SK-N-SH (cell line): ENCODE results near the gene MCC. TPM values are rescaled to one million over a fixed set of nuclear protein-coding genes. Genes with fewer than 3 reads are reported as not detected.

Experiments
- CTCF ChIA-PET: fragments of 300-600, 350-600 bp; formaldehyde crosslinking; extraction: SDS; loops from one replicate; lab custom pipeline; 2021; lab: Yijun Ruan, JAX
- POLR2A ChIA-PET: fragments of 350-600 bp; sonication (Branson Sonifier 250); formaldehyde crosslinking; extraction: SDS; loops from one replicate; lab custom pipeline; 2020; ENCODE audit warnings: antibody characterized with exemption, inconsistent platforms; lab: Yijun Ruan, JAX
- DNase-seq: peaks from one replicate; pipeline ENCODE4 v3.0.0; 2012
- H2AFZ ChIP-seq: fragments of 200-600 bp; sonication (generic); 2 replicates; pipeline ENCODE4 v1.8.1; 2016; ENCODE audit warnings: antibody characterized with exemption, mild to moderate bottlenecking, low read depth
- H3F3A ChIP-seq: fragments of 200-600 bp; sonication (generic); replicated peaks from 2 replicates; pipeline ENCODE3; 2016; ENCODE audit warnings: antibody characterized with exemption, mild to moderate bottlenecking; ENCODE audit not compliant: insufficient read depth
- H3K27ac ChIP-seq, 2 experiments: fragments of 200-500 bp in 1 of 2; fragments of 200-600 bp in 1 of 2; sonication (Bioruptor generic) in 1 of 2; sonication (generic), shearing (Covaris generic) in 1 of 2; 2 replicates each; pipeline versions ENCODE4 v1.5.1 to v1.6.1; 2014 to 2016; ENCODE audit warnings: low read depth in 2 of 2, inconsistent platforms in 1 of 2, low read length in 1 of 2, mild to moderate bottlenecking in 1 of 2, mixed read lengths in 1 of 2
- H3K27me3 ChIP-seq: fragments of 200-600 bp; sonication (generic), shearing (Covaris generic); 2 replicates; pipeline ENCODE4 v1.6.1; 2016; ENCODE audit warnings: mixed run types; ENCODE audit not compliant: insufficient read depth
- H3K36me3 ChIP-seq, 2 experiments: fragments of 200-500 bp in 1 of 2; fragments of 200-600 bp in 1 of 2; sonication (Bioruptor generic) in 1 of 2; sonication (generic) in 1 of 2; replicated peaks in 1 of 2; 2 replicates each; pipeline versions ENCODE3 to v1.5.1; 2014 to 2016; ENCODE audit warnings: low read length in 1 of 2, mild to moderate bottlenecking in 1 of 2; ENCODE audit not compliant: insufficient read depth in 2 of 2, control insufficient read depth in 1 of 2
- H3K4me1 ChIP-seq, 2 experiments: fragments of 200-500 bp in 1 of 2; fragments of 200-600 bp in 1 of 2; sonication (Bioruptor generic) in 1 of 2; sonication (generic), shearing (Covaris generic) in 1 of 2; 2 replicates each; pipeline versions ENCODE4 v1.5.1 to v1.6.1; 2014 to 2016; ENCODE audit warnings: low read depth in 1 of 2, low read length in 1 of 2, mixed run types in 1 of 2; ENCODE audit not compliant: insufficient read depth in 2 of 2, control insufficient read depth in 1 of 2
- H3K4me2 ChIP-seq: fragments of 200-600 bp; sonication (generic), shearing (Covaris generic); 2 replicates; pipeline ENCODE4 v1.6.1; 2017; ENCODE audit warnings: mixed run types
- H3K4me3 ChIP-seq, 2 experiments: fragments of 200-500 bp in 1 of 2; fragments of 200-600 bp in 1 of 2; sonication (Bioruptor generic) in 1 of 2; sonication (generic), shearing (Covaris generic) in 1 of 2; 2 replicates each; pipeline versions ENCODE4 v1.5.1 to v1.8.1; 2014 to 2016; ENCODE audit warnings: low read depth in 2 of 2, inconsistent platforms in 1 of 2, low read length in 1 of 2, mild to moderate bottlenecking in 1 of 2, mixed read lengths in 1 of 2, moderate library complexity in 1 of 2
- H3K79me2 ChIP-seq: fragments of 200-600 bp; sonication (generic); 2 replicates; pipeline ENCODE4 v1.8.1; 2017; ENCODE audit warnings: mild to moderate bottlenecking; ENCODE audit not compliant: insufficient read depth
- H3K9ac ChIP-seq: fragments of 200-600 bp; sonication (generic); 2 replicates; pipeline ENCODE4 v1.6.1; 2017; ENCODE audit warnings: mixed run types
- H3K9me2 ChIP-seq: fragments of 200-600 bp; sonication (generic); 2 replicates; pipeline ENCODE4 v1.6.1; 2017; ENCODE audit warnings: mixed run types
- H3K9me3 ChIP-seq: fragments of 200-600 bp; sonication (generic); 2 replicates; pipeline ENCODE4 v1.6.1; 2017; ENCODE audit warnings: mixed run types, mild to moderate bottlenecking, moderate library complexity
- H4K20me1 ChIP-seq: fragments of 200-600 bp; sonication (generic); 2 replicates; pipeline ENCODE4 v1.6.1; 2017; ENCODE audit warnings: mild to moderate bottlenecking, mixed run types; ENCODE audit not compliant: insufficient read depth
- ELF1 ChIP-seq: IDR thresholded peaks from 2 replicates; pipeline ENCODE4 v1.4.0; 2012
- EP300 ChIP-seq, 2 experiments: IDR thresholded peaks; 2 replicates each; pipeline versions ENCODE4 v1.4.0 to v1.6.1; 2012; ENCODE audit warnings: borderline replicate concordance in 1 of 2, low read depth in 1 of 2, low read length in 1 of 2
- EZH2phosphoT487 ChIP-seq: fragments of 200-600 bp; sonication (generic); IDR thresholded peaks from 2 replicates; pipeline ENCODE4 v1.6.1; 2017; ENCODE audit warnings: low read depth, mixed run types, mild to moderate bottlenecking, antibody characterized with exemption, moderate library complexity, borderline replicate concordance
- FOSL2 ChIP-seq: IDR thresholded peaks from 2 replicates; pipeline ENCODE4 v1.4.0; 2012; ENCODE audit warnings: low read depth, mild to moderate bottlenecking, moderate library complexity, borderline replicate concordance
- FOXJ3 ChIP-seq: sonication (generic); formaldehyde crosslinking; IDR thresholded peaks from 2 replicates; pipeline ENCODE4 v1.5.1; 2020; ENCODE audit warnings: mild to moderate bottlenecking, missing genetic modification reagents
- GABPA ChIP-seq: IDR thresholded peaks from 2 replicates; pipeline ENCODE4 v1.4.0; 2012; ENCODE audit warnings: low read depth, mild to moderate bottlenecking
- MEF2A ChIP-seq: IDR thresholded peaks from 2 replicates; pipeline ENCODE4 v1.4.0; 2012; ENCODE audit warnings: low read depth, borderline replicate concordance
- MXI1 ChIP-seq: IDR thresholded peaks from 2 replicates; pipeline ENCODE4 v1.6.1; 2012; ENCODE audit warnings: mild to moderate bottlenecking, low read depth, low read length, improper control_type of control experiment
- NFIC ChIP-seq: IDR thresholded peaks from 2 replicates; pipeline ENCODE4 v1.4.0; 2012; ENCODE audit warnings: borderline replicate concordance
- RCOR1 ChIP-seq: fragments of 150-350 bp; IDR thresholded peaks from 2 replicates; pipeline ENCODE4 v1.6.1; 2017; ENCODE audit warnings: antibody characterized with exemption, low read length
- YY1 ChIP-seq: IDR thresholded peaks from 2 replicates; pipeline ENCODE4 v1.4.0; 2012; ENCODE audit warnings: low read depth, mild to moderate bottlenecking
- WGBS: methylation state at CpG from one replicate; pipeline ENCODE4 v1.1.6; 2017; ENCODE audit warnings: low lambda C conversion rate; 5-methylcytosine and 5-hydroxymethylcytosine counted together
- polyA plus RNA-seq, 3 experiments: library from polyadenylated mRNA; depleted of rRNA; stranded (reverse); fragments of >200 nt; gene quantifications; 2 replicates each; pipeline ENCODE4 v1.2.3, GENCODE V29; 2012
- TF ChIP-seq, protein P1 (sequence below): IDR thresholded peaks from 2 replicates; pipeline ENCODE4 v1.4.0; 2012; ENCODE audit warnings: low read depth
- TF ChIP-seq, protein P2 (sequence below): IDR thresholded peaks from 2 replicates; pipeline ENCODE4 v1.4.0; 2012; ENCODE audit warnings: low read depth, borderline replicate concordance
- TF ChIP-seq, protein P3 (sequence below): IDR thresholded peaks from 2 replicates; pipeline ENCODE4; 2012
- TF ChIP-seq, protein P4 (sequence below): fragments of 200-600 bp; sonication (generic); IDR thresholded peaks from 2 replicates; pipeline ENCODE4 v1.6.1; 2017; ENCODE audit warnings: antibody characterized with exemption, mild to moderate bottlenecking, moderate library complexity

MCC gene
- polyA plus RNA-seq, 1 of the 3 experiments (the other 2 are of a cell fraction) = 3.6 TPM

DNA sequence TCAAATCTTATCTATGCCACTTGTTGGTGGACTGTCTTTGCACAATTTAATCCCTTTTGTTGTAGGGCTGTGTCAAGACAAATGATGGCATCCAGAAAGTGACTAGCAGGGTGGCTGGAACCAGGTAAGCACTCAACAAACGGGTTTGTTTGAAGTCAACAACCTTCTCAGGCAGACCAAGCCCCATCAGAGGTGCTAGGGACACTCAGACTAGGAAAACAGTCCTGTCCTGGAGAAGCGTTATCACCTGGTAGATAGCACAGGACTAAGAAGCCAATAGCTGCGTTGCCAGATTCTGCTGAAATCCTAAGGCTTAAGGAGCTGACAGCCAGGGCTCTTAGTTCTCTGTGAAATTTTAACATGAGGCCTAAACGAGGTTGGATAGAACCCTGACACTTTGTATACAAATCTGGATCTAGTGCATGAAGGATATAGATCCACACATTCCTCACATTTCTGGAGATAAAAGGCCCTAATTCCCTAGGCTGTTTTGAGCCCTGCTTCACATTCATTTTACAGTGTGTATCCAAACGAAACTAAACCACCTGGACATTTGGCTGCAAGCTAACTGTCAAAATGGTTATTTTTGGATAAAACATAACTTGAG, 331.9 kb downstream of the MCC start (continued):
- TF ChIP-seq ELF1 = no peak
- no peak for TF ChIP-seq RCOR1
- TF ChIP-seq, protein P1, sequence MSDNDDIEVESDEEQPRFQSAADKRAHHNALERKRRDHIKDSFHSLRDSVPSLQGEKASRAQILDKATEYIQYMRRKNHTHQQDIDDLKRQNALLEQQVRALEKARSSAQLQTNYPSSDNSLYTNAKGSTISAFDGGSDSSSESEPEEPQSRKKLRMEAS = no peak
- no peak for TF ChIP-seq EP300 (IDR thresholded peaks at IDR 0.05; ENCODE audit: borderline replicate concordance in 1 of 2, low read depth in 1 of 2, low read length in 1 of 2)

DNA sequence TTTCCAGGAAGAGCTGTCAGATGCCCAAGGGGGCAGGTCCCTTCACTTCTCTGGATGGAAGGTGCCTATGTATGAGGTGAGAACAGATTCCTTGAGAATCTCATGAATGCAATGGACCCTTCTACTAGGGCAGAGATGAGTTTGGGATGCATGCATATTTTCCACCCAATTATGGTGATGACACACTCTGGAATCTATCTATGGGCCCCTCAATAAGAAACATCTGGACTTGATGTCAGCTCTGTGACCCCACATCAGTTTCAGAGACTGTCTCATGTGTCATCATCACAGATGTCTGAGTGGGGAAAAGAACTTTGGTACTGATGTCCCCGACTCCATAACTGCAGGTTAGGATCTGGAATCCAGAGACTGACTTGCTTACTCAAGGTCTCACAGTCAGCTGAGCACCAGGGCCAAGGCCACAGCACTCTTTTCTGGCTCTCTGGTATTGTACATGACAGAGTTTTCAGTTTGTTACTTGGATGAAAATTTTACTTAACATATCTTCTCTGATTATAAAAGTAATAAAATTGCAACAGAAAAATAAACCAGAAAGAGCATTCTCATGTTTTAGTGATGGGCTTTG, 334.6 kb downstream of the MCC start:
- Histone ChIP-seq H3K27me3 (no peaks in the 10 kb centered on the region), H3K27ac (no peak overlapping the region), H3K79me2 (no peaks in the 10 kb centered on the region), H3K9me3 (no peaks in the 10 kb centered on the region), H3K9me2 (no peaks in the 10 kb centered on the region), H4K20me1 (no peaks in the 10 kb centered on the region), H3K4me3 (no peak overlapping the region), H3K9ac (no peak overlapping the region), H3K36me3 (no peaks in the 10 kb centered on the region), H2AFZ (no peak overlapping the region), H3K4me2 (no peak overlapping the region), H3F3A (no peaks in the 10 kb centered on the region), H3K4me1 (peaks cover 0 to 18% of the 10 kb centered on the region in 2 experiments; a peak in 2 of 4 replicates)
- no peak for DNase-seq
- CTCF ChIA-PET = interaction anchor here (0.8 to 1.0 kb wide), 2 partner anchors 19 to 157 kb away, joined by 3 read pairs; no protein-coding TSS in a partner anchor
- TF ChIP-seq, protein P2, sequence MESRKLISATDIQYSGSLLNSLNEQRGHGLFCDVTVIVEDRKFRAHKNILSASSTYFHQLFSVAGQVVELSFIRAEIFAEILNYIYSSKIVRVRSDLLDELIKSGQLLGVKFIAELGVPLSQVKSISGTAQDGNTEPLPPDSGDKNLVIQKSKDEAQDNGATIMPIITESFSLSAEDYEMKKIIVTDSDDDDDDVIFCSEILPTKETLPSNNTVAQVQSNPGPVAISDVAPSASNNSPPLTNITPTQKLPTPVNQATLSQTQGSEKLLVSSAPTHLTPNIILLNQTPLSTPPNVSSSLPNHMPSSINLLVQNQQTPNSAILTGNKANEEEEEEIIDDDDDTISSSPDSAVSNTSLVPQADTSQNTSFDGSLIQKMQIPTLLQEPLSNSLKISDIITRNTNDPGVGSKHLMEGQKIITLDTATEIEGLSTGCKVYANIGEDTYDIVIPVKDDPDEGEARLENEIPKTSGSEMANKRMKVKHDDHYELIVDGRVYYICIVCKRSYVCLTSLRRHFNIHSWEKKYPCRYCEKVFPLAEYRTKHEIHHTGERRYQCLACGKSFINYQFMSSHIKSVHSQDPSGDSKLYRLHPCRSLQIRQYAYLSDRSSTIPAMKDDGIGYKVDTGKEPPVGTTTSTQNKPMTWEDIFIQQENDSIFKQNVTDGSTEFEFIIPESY = no peak
- TF ChIP-seq MEF2A = no peak
- no peak for TF ChIP-seq EZH2phosphoT487
- no peak for TF ChIP-seq NFIC
- no peak for TF ChIP-seq MXI1
- TF ChIP-seq EP300 (IDR thresholded peaks at IDR 0.05; ENCODE audit: borderline replicate concordance in 1 of 2, low read depth in 1 of 2, low read length in 1 of 2) = no peak
- TF ChIP-seq, protein P3, sequence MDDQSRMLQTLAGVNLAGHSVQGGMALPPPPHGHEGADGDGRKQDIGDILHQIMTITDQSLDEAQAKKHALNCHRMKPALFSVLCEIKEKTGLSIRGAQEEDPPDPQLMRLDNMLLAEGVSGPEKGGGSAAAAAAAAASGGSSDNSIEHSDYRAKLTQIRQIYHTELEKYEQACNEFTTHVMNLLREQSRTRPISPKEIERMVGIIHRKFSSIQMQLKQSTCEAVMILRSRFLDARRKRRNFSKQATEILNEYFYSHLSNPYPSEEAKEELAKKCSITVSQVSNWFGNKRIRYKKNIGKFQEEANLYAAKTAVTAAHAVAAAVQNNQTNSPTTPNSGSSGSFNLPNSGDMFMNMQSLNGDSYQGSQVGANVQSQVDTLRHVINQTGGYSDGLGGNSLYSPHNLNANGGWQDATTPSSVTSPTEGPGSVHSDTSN = no peak
- no peak for TF ChIP-seq FOXJ3 (CRISPR knock-in tag)
- no peak for TF ChIP-seq FOSL2
- no peak for TF ChIP-seq GABPA
- TF ChIP-seq YY1 = no peak
- TF ChIP-seq, protein P4, sequence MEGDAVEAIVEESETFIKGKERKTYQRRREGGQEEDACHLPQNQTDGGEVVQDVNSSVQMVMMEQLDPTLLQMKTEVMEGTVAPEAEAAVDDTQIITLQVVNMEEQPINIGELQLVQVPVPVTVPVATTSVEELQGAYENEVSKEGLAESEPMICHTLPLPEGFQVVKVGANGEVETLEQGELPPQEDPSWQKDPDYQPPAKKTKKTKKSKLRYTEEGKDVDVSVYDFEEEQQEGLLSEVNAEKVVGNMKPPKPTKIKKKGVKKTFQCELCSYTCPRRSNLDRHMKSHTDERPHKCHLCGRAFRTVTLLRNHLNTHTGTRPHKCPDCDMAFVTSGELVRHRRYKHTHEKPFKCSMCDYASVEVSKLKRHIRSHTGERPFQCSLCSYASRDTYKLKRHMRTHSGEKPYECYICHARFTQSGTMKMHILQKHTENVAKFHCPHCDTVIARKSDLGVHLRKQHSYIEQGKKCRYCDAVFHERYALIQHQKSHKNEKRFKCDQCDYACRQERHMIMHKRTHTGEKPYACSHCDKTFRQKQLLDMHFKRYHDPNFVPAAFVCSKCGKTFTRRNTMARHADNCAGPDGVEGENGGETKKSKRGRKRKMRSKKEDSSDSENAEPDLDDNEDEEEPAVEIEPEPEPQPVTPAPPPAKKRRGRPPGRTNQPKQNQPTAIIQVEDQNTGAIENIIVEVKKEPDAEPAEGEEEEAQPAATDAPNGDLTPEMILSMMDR = no peak
- POLR2A ChIA-PET = no interaction called here
- 67% methylated on average over 1 of the region's 1 CpG for WGBS
